Peyer's patch (tissue), 4 donors: Measurements from ENCODE around the gene RERE. TPM values are rescaled to one million over a fixed set of nuclear protein-coding genes. Genes with fewer than 3 reads are reported as not detected.
A peak's percentile ranks its signal among the peaks of the same experiment; 100 is the strongest.

Experiments used
- DNase-seq, 3 donors: peaks; one replicate each; pipeline ENCODE4 v3.0.0-alpha.2; 2017 to 2019
- H3K27ac ChIP-seq, 4 donors: fragments of 200-600 bp; sonication (generic); one replicate each; pipeline ENCODE4 v1.5.1; 2016 to 2019
- H3K27me3 ChIP-seq, 2 donors: fragments of 200-600 bp; sonication (generic); one replicate each; pipeline ENCODE4 v1.5.1; 2019
- H3K36me3 ChIP-seq, 3 donors: fragments of 200-600 bp; sonication (generic); one replicate each; pipeline ENCODE4 v1.5.1; 2016 to 2019
- H3K4me1 ChIP-seq, 4 donors: fragments of 200-600 bp; sonication (generic); one replicate each; pipeline ENCODE4 v1.5.1; 2016 to 2019
- H3K4me3 ChIP-seq, 4 donors: fragments of 200-600 bp; sonication (generic); 1 replicate in 3 of 4; 2 replicates in 1 of 4; pipeline ENCODE4 v1.5.1; 2016 to 2019; ENCODE audit warnings: mild to moderate bottlenecking in 1 of 4
- H3K9me3 ChIP-seq, 4 donors: fragments of 200-600 bp; sonication (generic); one replicate each; pipeline ENCODE4 v1.5.1; 2016 to 2019; ENCODE audit warnings: mild to moderate bottlenecking in 1 of 4
- CTCF ChIP-seq, 6 experiments: fragments of 450-650 bp in 4 of 6; fragments of 200-600 bp in 2 of 6; sonication (generic) in 1 of 6; IDR thresholded peaks; one replicate each; pipeline ENCODE4 v1.5.1; 2017 to 2019; ENCODE audit warnings: antibody characterized with exemption in 6 of 6, mild to moderate bottlenecking in 3 of 6, moderate library complexity in 1 of 6
- POLR2A ChIP-seq, 2 donors: fragments of 450-650 bp; IDR thresholded peaks; one replicate each; pipeline ENCODE4 v1.5.1; 2017; ENCODE audit warnings: antibody characterized with exemption in 2 of 2, mild to moderate bottlenecking in 2 of 2, moderate library complexity in 2 of 2
- total RNA-seq, 4 donors: library from RNA; depleted of rRNA; stranded (reverse); fragments of >200 nt; gene quantifications; one replicate each; pipeline ENCODE4 v1.1.0, GENCODE V29; 2016

RERE gene
- total RNA-seq, 4 donors from 2014 or later = 98.5 to 528 (median 110) TPM

- TF ChIP-seq CTCF (IDR thresholded peaks at IDR 0.05) = no peak
- peaks cover 0 to 14% (median 0%) of the 10 kb centered on the region in 4 donors for H3K4me1 ChIP-seq
- no peaks in the 10 kb centered on the region for H3K9me3 ChIP-seq
- no peak overlapping the region for H3K4me3 ChIP-seq
- no peak overlapping the region for H3K27ac ChIP-seq
- no peaks in the 10 kb centered on the region for H3K36me3 ChIP-seq
- no peaks in the 10 kb centered on the region for H3K27me3 ChIP-seq
- no peak for DNase-seq
Measured at GRCh38 chr1:8574985-8575384, 242.5 kb downstream of the RERE start.

DNA sequence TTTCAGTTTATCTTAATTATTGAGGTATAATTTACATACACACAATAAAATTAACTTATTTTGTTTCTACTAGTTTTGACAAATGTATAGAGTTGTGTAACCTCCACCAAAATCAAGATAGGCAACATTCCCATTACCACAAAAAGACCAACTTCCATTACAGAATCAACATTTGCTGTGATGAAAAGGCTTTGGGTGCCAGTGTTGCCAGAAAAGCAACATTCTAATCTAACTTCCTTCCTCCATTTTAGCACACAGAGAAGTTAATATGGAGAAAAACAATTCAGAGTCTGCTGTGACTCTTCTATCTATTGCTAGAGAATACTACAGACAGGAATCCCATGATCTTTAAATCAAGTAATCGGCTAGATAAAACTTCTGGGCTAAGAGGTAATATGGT, 245.3 kb downstream of the RERE start:
- H3K27ac ChIP-seq = peak overlapping the region in 1 of 4 donors; percentile 23
- DNase-seq = no peak
- no peaks in the 10 kb centered on the region for H3K9me3 ChIP-seq
- TF ChIP-seq CTCF (IDR thresholded peaks at IDR 0.05) = no peak
- TF ChIP-seq POLR2A (IDR thresholded peaks at IDR 0.05) = no peak
- H3K36me3 ChIP-seq = no peaks in the 10 kb centered on the region
- no peaks in the 10 kb centered on the region for H3K27me3 ChIP-seq
- H3K4me3 ChIP-seq = no peak overlapping the region
- H3K4me1 ChIP-seq = peaks cover 0 to 14% (median 0%) of the 10 kb centered on the region in 4 donors

DNA sequence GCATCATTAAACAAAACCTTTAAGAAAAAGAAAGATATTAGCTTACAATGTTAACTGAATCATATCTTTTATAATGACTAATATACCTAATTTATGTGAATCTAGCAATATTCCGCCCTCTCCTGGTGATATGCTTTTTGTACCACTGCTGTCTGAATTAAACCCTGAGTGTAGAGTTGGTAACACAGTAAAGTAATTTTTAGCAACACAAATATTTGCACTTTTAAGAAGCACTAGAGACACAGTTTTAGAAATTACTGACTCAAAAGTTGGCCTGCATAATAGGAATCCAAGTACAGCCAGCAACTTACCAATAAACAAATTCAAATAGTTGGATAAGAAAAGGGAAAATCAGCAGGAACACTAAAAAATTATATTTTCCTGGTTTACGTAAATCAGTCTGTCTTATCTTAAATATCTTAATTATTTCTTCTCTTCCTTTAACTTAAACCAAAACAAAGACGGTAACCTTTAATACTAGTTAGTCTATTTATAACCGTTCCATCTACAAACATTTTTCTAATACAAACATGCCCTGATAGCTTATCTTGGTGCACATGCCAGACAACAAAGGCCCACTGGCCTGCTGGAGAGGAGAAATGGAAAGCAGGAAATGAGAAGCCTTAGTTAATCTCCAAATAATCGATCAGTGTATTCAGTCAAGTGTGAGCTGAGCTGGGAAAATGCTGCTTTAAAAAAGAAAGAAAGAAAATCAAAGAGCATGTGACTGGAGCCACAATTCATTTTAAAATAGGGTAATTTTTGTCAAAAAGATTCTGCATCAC, 246.0 kb downstream of the RERE start:
- Histone ChIP-seq H3K4me3 (no peak overlapping the region), H3K27me3 (no peaks in the 10 kb centered on the region), H3K27ac (peak overlapping the region in 1 of 4 donors; percentile 23), H3K9me3 (no peaks in the 10 kb centered on the region), H3K4me1 (peaks cover 0 to 14% (median 0%) of the 10 kb centered on the region in 4 donors), H3K36me3 (no peaks in the 10 kb centered on the region)
- DNase-seq = no peak
- TF ChIP-seq POLR2A (IDR thresholded peaks at IDR 0.05) (no peak), CTCF (IDR thresholded peaks at IDR 0.05) (peak in 3 of 6 experiments; percentile 28 to 41 (median 37))

DNA sequence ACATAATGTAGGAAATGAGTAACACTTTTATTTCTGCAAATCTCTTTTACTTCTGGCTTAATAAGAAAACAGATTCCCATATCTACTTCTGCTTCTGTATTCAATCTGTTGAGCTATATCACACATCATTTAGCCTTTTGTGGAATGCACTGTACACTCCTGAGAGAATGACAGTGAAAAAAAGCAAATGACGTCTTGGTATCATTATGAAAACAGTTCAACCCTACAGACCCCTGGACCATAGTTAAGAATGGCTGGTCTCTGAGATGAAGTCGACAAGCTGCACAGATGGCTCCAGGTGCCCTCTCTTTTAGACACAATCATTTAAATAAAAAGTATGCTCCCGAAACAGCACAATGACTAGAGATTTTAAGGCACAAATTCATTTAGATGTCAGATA, 247.0 kb downstream of the RERE start:
- TF ChIP-seq POLR2A (IDR thresholded peaks at IDR 0.05) = no peak
- no peak for TF ChIP-seq CTCF (IDR thresholded peaks at IDR 0.05)
- Histone ChIP-seq H3K9me3 (no peaks in the 10 kb centered on the region), H3K4me3 (no peak overlapping the region), H3K4me1 (peaks cover 0 to 14% (median 0%) of the 10 kb centered on the region in 4 donors), H3K27ac (no peak overlapping the region), H3K27me3 (no peaks in the 10 kb centered on the region), H3K36me3 (no peaks in the 10 kb centered on the region)
- no peak for DNase-seq

DNA sequence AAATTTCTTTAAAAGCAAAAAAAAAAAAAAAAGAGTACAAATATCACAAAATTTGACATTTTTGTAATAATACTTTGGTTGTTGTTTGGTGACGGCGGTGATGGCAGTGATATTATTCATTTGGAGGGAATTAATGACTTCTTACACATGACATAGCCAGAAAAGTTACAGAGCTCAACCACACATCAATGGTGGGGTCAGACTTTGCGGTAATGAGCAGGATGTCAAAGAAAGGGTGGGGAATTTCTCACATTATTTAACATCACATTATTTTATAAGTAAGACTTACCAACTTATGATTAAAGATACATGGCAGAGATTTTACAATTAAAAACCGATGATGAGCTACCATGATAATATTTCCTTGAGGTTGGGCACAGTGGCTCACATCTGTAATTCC, 248.2 kb downstream of the RERE start:
- no peak for DNase-seq
- Histone ChIP-seq H3K4me3 (no peak overlapping the region), H3K4me1 (peaks cover 0 to 14% (median 0%) of the 10 kb centered on the region in 4 donors), H3K9me3 (no peaks in the 10 kb centered on the region), H3K27me3 (no peaks in the 10 kb centered on the region), H3K27ac (no peak overlapping the region), H3K36me3 (no peaks in the 10 kb centered on the region)
- no peak for TF ChIP-seq CTCF (IDR thresholded peaks at IDR 0.05)
- no peak for TF ChIP-seq POLR2A (IDR thresholded peaks at IDR 0.05)
